Transverse colon (tissue), 4 donors: ENCODE results near the gene SETD3.

ENCODE experiments used
- CTCF ChIP-seq, 5 experiments: fragments of 200-600 bp in 3 of 5; fragments of 450-650 bp in 2 of 5; sonication (generic) in 3 of 5; IDR thresholded peaks; 1 replicate in 2 of 5; 2 replicates in 3 of 5; pipeline ENCODE4 v1.5.1; 2016 to 2017; ENCODE audit warnings: antibody characterized with exemption in 5 of 5, inconsistent platforms in 3 of 5, mild to moderate bottlenecking in 2 of 5, moderate library complexity in 1 of 5
- EP300 ChIP-seq: sonication (generic); formaldehyde crosslinking; IDR thresholded peaks from one replicate; pipeline ENCODE4 v1.6.1; 2017; ENCODE audit warnings: antibody characterized with exemption, low read depth
- POLR2A ChIP-seq: fragments of 450-650 bp; IDR thresholded peaks from one replicate; pipeline ENCODE4 v1.6.1; 2016; ENCODE audit warnings: antibody characterized with exemption, mild to moderate bottlenecking, moderate library complexity
- POLR2AphosphoS5 ChIP-seq, 3 donors: sonication (generic); formaldehyde crosslinking; IDR thresholded peaks; one replicate each; pipeline ENCODE4 v1.6.1; 2016; ENCODE audit warnings: antibody characterized with exemption in 3 of 3

- TF ChIP-seq CTCF (IDR thresholded peaks at IDR 0.05) (no peak), POLR2AphosphoS5 (IDR thresholded peaks at IDR 0.05) (no peak), POLR2A (no peak), EP300 (no peak)
These were observed 101.9 kb downstream of the SETD3 start for GRCh38 chr14:99378782-99379214.
